Measurements from ENCODE around the gene ODAM. TPM values are rescaled to one million over a fixed set of nuclear protein-coding genes. Genes with fewer than 3 reads are reported as not detected.

Gene ODAM
- total and polyA plus RNA-seq, 2 of the 8 experiments (the other 6 are each of a cell fraction or from before 2014, with no cell fraction given), result 0.21 TPM; not detected in 1

DNA sequence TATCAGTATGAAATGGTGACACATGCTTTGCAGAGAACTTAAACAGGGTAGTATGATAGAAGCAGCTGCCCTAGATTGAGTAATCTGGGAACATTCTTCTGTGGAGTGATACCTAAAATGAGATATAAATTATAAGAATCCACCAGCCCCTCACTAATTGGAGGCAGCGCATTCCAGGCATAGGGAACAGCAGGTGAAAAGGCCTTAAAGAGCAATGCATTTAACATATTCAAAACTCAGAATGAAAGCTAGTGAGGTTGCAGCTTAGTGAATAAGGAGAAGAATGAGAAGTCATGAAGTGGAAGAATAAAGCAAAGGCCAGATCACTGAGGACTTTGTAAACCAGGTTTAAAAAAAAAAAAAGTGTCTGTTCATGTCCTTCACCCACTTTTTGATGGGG lies 4.9 kb upstream of the ODAM start:
- H3K27me3 ChIP-seq (replicated peaks in 1 of 4; ENCODE audit: control insufficient read depth in 3 of 4, extremely low read depth in 1 of 4, insufficient read depth in 3 of 4, low read length in 3 of 4), result no peaks in the 10 kb centered on the region
- H3K23ac ChIP-seq (ENCODE audit: insufficient read length), result no peak overlapping the region
- no peak overlapping the region for H2AFZ ChIP-seq (ENCODE audit: low read length)

More for the DNA sequence above, 4.9 kb upstream of the ODAM start:
- Histone ChIP-seq H3K79me1 (ENCODE audit: low read depth, low read length) (no peaks in the 10 kb centered on the region), H3K4me1 (replicated peaks in 1 of 4; ENCODE audit: control insufficient read depth in 3 of 4, insufficient read depth in 4 of 4, low read length in 3 of 4) (no peaks in the 10 kb centered on the region), H3K79me2 (ENCODE audit: control insufficient read depth in 1 of 2, insufficient read depth in 2 of 2, low read length in 2 of 2) (no peaks in the 10 kb centered on the region), H2BK120ac (replicated peaks; ENCODE audit: low read depth, low read length) (no peak overlapping the region), H2BK15ac (ENCODE audit: low read length) (no peak overlapping the region), H3K23me2 (ENCODE audit: low read depth, low read length) (no peaks in the 10 kb centered on the region), H2BK12ac (ENCODE audit: low read depth, low read length) (no peak overlapping the region), H3K9me3 (ENCODE audit: insufficient read depth in 2 of 2, low read depth in 1 of 2, low read length in 1 of 2) (no peaks in the 10 kb centered on the region), H3K18ac (ENCODE audit: extremely low read depth, low read length) (no peak overlapping the region), H4K91ac (replicated peaks; ENCODE audit: insufficient read length, low read length) (no peak overlapping the region), H3K14ac (ENCODE audit: insufficient read length) (no peak overlapping the region), H2BK5ac (ENCODE audit: low read depth, low read length) (no peak overlapping the region), H3K27ac (ENCODE audit: low read depth, low read length) (no peak overlapping the region), H3K4me3 (ENCODE audit: extremely low read depth in 1 of 4, insufficient read depth in 2 of 4, low read depth in 3 of 4, low read length in 4 of 4) (no peak overlapping the region), H3K9ac (replicated peaks in 1 of 4; ENCODE audit: extremely low read depth in 1 of 4, low read depth in 3 of 4, low read length in 3 of 4) (no peak overlapping the region), H2AK5ac (ENCODE audit: low read depth, low read length) (no peak overlapping the region), H4K5ac (ENCODE audit: insufficient read length, low read depth, low read length) (no peak overlapping the region), H3K56ac (replicated peaks; ENCODE audit: insufficient read length, low read depth, low read length) (no peak overlapping the region), H4K8ac (ENCODE audit: extremely low read depth, insufficient read depth, low read length) (no peak overlapping the region), H4K20me1 (replicated peaks in 1 of 2; ENCODE audit: control insufficient read depth in 1 of 2, insufficient read depth in 2 of 2, low read length in 2 of 2) (no peaks in the 10 kb centered on the region), H2BK20ac (ENCODE audit: low read length) (no peak overlapping the region), H3K36me3 (ENCODE audit: control insufficient read depth in 2 of 4, insufficient read depth in 4 of 4, low read length in 3 of 4) (no peaks in the 10 kb centered on the region), H3K4ac (replicated peaks; ENCODE audit: insufficient read length, low read depth, low read length) (no peak overlapping the region), H3K4me2 (ENCODE audit: insufficient read depth in 1 of 2, low read depth in 2 of 2, low read length in 2 of 2) (no peak overlapping the region)
- ChIA-PET POLR2A (ENCODE audit: partially characterized antibody) (no interaction called here), CTCF (ENCODE audit: partially characterized antibody) (no interaction called here)
- no peak for DNase-seq (ENCODE audit: low read depth in 1 of 2, low spot score in 2 of 2)
- FAIRE-seq, result no peak
- WGBS, 2 experiments (ENCODE audit: extremely low coverage in 1 of 2, insufficient coverage in 1 of 2, insufficient read length in 1 of 2, insufficient replicate concordance in 2 of 2, low coverage in 1 of 2, low lambda C conversion rate in 2 of 2, missing lambda C conversion rate in 1 of 2), result 75% methylated on average over 1 of the region's 1 CpG; no CpG with 5 or more reads in 1 of the 2 experiments
- TF ChIP-seq CHD2 (IDR thresholded peaks at IDR 0.05; ENCODE audit: low read length) (no peak), JUND (IDR thresholded peaks at IDR 0.05; ENCODE audit: low read length) (no peak), ATF3 (IDR thresholded peaks at IDR 0.05; ENCODE audit: insufficient read depth, low read depth, low read length) (no peak), TEAD4 (IDR thresholded peaks at IDR 0.05; ENCODE audit: low read depth, low read length) (peak; percentile 56; the same call in 1 of the 2 replicates)
